ENCODE results near the gene FBXW4. TPM values are rescaled to one million over a fixed set of nuclear protein-coding genes. Genes with fewer than 3 reads are reported as not detected.

The FBXW4 gene
- total RNA-seq, 2 donors from 2014 or later, result 33.5 to 40.5 TPM

- 91 to 97% methylated on average over 6 of the region's 6 CpGs for WGBS, 2 donors
- no peak overlapping the region for H3K27ac ChIP-seq
- ATAC-seq (no peak), DNase-seq (no peak)
- no peak overlapping the region for H3K4me3 ChIP-seq
- no peaks in the 10 kb centered on the region for H3K4me1 ChIP-seq
- TF ChIP-seq POLR2A (IDR thresholded peaks at IDR 0.05), result no peak
- no peak for TF ChIP-seq CTCF (IDR thresholded peaks at IDR 0.05)
- H3K27me3 ChIP-seq, result no peaks in the 10 kb centered on the region
- H3K36me3 ChIP-seq (replicated peaks in 1 of 2; ENCODE audit: insufficient read depth in 1 of 2, low read depth in 2 of 2), result no peaks in the 10 kb centered on the region
- intact Hi-C loops (cut with DNase I), result no loop called here
- H3K9me3 ChIP-seq, result no peaks in the 10 kb centered on the region
Observed at GRCh38 chr10:101720606-101721230, 25.7 kb upstream of the FBXW4 start.

- no peak overlapping the region for H3K4me3 ChIP-seq
- no peaks in the 10 kb centered on the region for H3K36me3 ChIP-seq (replicated peaks in 1 of 2; ENCODE audit: insufficient read depth in 1 of 2, low read depth in 2 of 2)
- no peak for TF ChIP-seq CTCF (IDR thresholded peaks at IDR 0.05)
- H3K9me3 ChIP-seq, result no peaks in the 10 kb centered on the region
- 68 to 76% methylated on average over 3 of the region's 3 CpGs for WGBS, 2 donors
- no peaks in the 10 kb centered on the region for H3K4me1 ChIP-seq
- ATAC-seq (no peak), DNase-seq (no peak)
- no peak overlapping the region for H3K27ac ChIP-seq
- intact Hi-C loops (cut with DNase I), result no loop called here
- H3K27me3 ChIP-seq, result no peaks in the 10 kb centered on the region
Observed at GRCh38 chr10:101718690-101719275, 23.8 kb upstream of the FBXW4 start.

GRCh38 chr10:101716891-101717659 is 22.1 kb upstream of the FBXW4 start:
- no peak overlapping the region for H3K27ac ChIP-seq

GRCh38 chr10:101712997-101713396 is 18.0 kb upstream of the FBXW4 start:
- H3K27me3 ChIP-seq, result no peaks in the 10 kb centered on the region
- no peak overlapping the region for H3K4me3 ChIP-seq
- no peak for DNase-seq
- no peak for ATAC-seq
- peaks cover 4% of the 10 kb centered on the region for H3K4me1 ChIP-seq
- WGBS, 2 donors, result 73 to 75% methylated on average over 2 of the region's 2 CpGs
- H3K27ac ChIP-seq, result no peak overlapping the region
- TF ChIP-seq POLR2A (IDR thresholded peaks at IDR 0.05) (no peak), CTCF (IDR thresholded peaks at IDR 0.05) (no peak)
- H3K9me3 ChIP-seq, result no peaks in the 10 kb centered on the region
- no peaks in the 10 kb centered on the region for H3K36me3 ChIP-seq (replicated peaks in 1 of 2; ENCODE audit: insufficient read depth in 1 of 2, low read depth in 2 of 2)
- intact Hi-C loops (cut with DNase I), result no loop called here

More at GRCh38 chr10:101716891-101717659, 22.1 kb upstream of the FBXW4 start:
- H3K27me3 ChIP-seq, result no peaks in the 10 kb centered on the region
- no peaks in the 10 kb centered on the region for H3K36me3 ChIP-seq (replicated peaks in 1 of 2; ENCODE audit: insufficient read depth in 1 of 2, low read depth in 2 of 2)
- H3K9me3 ChIP-seq, result no peaks in the 10 kb centered on the region
- WGBS, 2 donors, result 71 to 74% methylated on average over 10 of the region's 10 CpGs
- intact Hi-C loops (cut with DNase I), result no loop called here
- H3K4me1 ChIP-seq, result no peaks in the 10 kb centered on the region
- TF ChIP-seq POLR2A (IDR thresholded peaks at IDR 0.05) (no peak), CTCF (IDR thresholded peaks at IDR 0.05) (no peak)
- DNase-seq (no peak), ATAC-seq (no peak)
- H3K4me3 ChIP-seq, result no peak overlapping the region
